PFSK-1 (cell line): Measurements from ENCODE around the gene PEG3.

Source experiments
- FOXP2 ChIP-seq: optimal IDR thresholded peaks from 2 replicates; pipeline ENCODE3; 2011; ENCODE audit warnings: borderline replicate concordance, control low read depth, inconsistent platforms; ENCODE audit not compliant: insufficient read depth; ENCODE audit errors: extremely low read length, extremely low read depth
- POLR2AphosphoS5 ChIP-seq: IDR thresholded peaks from 2 replicates; pipeline ENCODE4 v1.6.1; 2012; ENCODE audit warnings: low read depth, mild to moderate bottlenecking, control low read depth, low read length, moderate library complexity
- SIN3A ChIP-seq: IDR thresholded peaks from 2 replicates; pipeline ENCODE4 v1.6.1; 2012; ENCODE audit warnings: mild to moderate bottlenecking, low read length, moderate library complexity, borderline replicate concordance; ENCODE audit not compliant: insufficient read depth
- TAF1 ChIP-seq: IDR thresholded peaks from 2 replicates; pipeline ENCODE4 v1.6.1; 2012; ENCODE audit warnings: low read length, control low read depth, borderline replicate concordance; ENCODE audit not compliant: insufficient read depth
- TF ChIP-seq, protein P1 (sequence below), 2 experiments: IDR thresholded peaks; 2 replicates each; pipeline versions ENCODE4 v1.6.1 to v1.8.0; 2011 to 2012; ENCODE audit warnings: low read depth in 2 of 2, low read length in 2 of 2, control low read depth in 1 of 2, inconsistent platforms in 1 of 2, mild to moderate bottlenecking in 1 of 2, moderate library complexity in 1 of 2; ENCODE audit not compliant: insufficient read depth in 1 of 2

PEG3 gene

DNA sequence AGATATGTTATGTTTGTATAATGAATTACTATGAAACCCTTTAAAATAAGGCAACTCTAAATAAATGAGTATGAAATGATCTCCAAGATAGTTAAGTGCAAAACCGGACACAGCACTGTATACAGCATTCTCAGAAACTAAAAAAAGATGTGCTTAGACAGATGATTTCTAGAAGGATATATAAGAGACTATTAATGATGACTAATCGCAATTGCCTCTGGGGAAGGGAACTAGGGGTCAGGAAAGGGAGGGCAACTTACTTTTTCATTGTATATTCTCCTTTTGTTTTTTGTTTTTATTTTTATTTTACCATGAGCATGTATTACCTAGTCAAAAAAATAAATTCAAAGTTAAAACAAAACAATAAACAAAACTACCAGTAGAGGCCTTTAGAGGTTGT lies 12.8 kb downstream of the PEG3 start:
- no peak for TF ChIP-seq POLR2AphosphoS5

DNA sequence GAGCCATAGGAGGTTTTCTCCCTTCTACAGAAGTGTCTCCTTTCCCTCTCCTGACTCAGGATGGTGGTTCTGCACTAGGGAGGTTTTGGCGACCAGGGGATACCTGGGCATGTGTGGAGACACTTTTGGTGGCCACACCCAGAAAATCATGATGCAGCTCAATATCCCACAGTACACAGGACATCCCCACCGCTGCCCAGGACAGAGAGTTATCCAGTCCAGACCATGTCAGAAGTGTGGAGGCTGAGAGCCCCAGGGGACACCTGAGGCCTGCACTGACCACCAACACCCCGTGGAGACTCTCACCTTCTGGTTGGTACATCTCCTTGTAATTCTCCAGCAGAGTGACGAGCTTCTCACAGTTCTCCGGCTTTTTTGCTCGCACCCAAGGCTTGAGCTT lies 16.6 kb downstream of the PEG3 start:
- TF ChIP-seq, protein P1, sequence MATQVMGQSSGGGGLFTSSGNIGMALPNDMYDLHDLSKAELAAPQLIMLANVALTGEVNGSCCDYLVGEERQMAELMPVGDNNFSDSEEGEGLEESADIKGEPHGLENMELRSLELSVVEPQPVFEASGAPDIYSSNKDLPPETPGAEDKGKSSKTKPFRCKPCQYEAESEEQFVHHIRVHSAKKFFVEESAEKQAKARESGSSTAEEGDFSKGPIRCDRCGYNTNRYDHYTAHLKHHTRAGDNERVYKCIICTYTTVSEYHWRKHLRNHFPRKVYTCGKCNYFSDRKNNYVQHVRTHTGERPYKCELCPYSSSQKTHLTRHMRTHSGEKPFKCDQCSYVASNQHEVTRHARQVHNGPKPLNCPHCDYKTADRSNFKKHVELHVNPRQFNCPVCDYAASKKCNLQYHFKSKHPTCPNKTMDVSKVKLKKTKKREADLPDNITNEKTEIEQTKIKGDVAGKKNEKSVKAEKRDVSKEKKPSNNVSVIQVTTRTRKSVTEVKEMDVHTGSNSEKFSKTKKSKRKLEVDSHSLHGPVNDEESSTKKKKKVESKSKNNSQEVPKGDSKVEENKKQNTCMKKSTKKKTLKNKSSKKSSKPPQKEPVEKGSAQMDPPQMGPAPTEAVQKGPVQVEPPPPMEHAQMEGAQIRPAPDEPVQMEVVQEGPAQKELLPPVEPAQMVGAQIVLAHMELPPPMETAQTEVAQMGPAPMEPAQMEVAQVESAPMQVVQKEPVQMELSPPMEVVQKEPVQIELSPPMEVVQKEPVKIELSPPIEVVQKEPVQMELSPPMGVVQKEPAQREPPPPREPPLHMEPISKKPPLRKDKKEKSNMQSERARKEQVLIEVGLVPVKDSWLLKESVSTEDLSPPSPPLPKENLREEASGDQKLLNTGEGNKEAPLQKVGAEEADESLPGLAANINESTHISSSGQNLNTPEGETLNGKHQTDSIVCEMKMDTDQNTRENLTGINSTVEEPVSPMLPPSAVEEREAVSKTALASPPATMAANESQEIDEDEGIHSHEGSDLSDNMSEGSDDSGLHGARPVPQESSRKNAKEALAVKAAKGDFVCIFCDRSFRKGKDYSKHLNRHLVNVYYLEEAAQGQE (IDR thresholded peaks at IDR 0.05; ENCODE audit: insufficient read depth in 1 of 2, low read depth in 2 of 2, low read length in 2 of 2), result no peak
- TF ChIP-seq SIN3A (no peak), TAF1 (no peak), FOXP2 (no peak), POLR2AphosphoS5 (no peak)

DNA sequence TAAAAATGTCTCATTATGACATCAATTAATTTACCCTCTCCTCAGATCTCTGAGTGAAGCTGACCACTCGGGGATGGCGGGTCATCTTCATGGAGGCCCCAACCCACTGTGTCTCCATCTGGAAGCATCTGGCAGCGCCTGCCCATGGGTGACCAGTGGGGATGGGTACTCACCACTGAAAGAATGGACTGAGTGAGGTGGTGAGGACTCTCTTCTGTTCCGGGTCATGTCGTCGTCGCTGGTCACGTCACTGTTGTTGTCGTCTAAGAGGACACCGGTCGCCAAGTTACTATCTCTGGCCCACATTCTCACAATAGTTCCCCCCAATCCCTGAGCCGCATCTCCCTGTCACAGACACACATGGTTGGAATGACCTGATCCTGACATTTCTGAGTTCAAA lies 17.1 kb downstream of the PEG3 start:
- TF ChIP-seq POLR2AphosphoS5, result no peak
- TF ChIP-seq TAF1, result no peak
- no peak for TF ChIP-seq FOXP2

DNA sequence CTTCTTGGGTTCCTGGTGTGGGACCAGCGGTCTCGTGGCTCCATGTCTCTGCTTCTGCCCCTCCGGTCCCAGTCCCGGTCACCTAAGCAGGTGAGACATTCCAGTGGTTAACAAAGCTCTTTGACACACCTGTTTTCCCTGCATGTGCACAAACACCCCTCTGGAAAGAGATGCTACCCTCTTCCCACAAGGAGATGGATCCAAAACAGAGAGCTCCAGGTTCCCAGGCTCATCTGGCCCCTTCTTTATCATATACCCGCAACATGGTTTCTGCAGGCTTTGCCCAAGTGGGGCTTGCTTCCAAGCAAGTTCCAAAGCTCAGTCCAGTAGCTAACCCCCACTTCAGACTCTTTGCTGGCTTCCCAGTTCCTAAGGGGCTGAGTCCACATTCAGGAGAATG lies 17.8 kb downstream of the PEG3 start:
- TF ChIP-seq, protein P1 (IDR thresholded peaks at IDR 0.05; ENCODE audit: insufficient read depth in 1 of 2, low read depth in 2 of 2, low read length in 2 of 2), result no peak
- no peak for TF ChIP-seq SIN3A

GRCh38 chr19:56821675-56822074 lies 18.9 kb downstream of the PEG3 start:
- TF ChIP-seq, protein P1 (IDR thresholded peaks at IDR 0.05; ENCODE audit: insufficient read depth in 1 of 2, low read depth in 2 of 2, low read length in 2 of 2), result no peak
- TF ChIP-seq FOXP2 (no peak), POLR2AphosphoS5 (no peak), SIN3A (no peak), TAF1 (no peak)

DNA sequence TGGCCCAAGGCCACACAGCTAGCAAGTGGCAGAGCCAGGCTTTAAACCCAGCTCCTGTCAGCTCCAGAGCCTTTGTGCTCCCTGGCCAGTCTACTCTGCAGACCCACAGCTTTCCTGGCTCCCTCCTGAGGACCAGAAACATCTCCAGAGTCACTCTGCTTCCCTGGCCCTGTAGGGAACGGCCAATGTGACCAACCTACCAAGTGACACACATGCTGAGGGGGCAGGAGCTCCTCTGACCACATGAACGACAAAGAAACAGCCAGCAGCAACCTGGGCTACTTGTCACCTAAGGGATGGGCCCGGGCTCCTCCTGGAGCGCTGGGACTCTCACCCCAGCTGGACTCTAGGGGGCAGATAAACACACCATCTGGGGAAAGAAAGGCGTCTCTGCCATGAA lies 19.3 kb downstream of the PEG3 start:
- TF ChIP-seq SIN3A (no peak), FOXP2 (no peak), TAF1 (no peak)
- TF ChIP-seq, protein P1 (IDR thresholded peaks at IDR 0.05; ENCODE audit: insufficient read depth in 1 of 2, low read depth in 2 of 2, low read length in 2 of 2), result no peak
